IPS-18c (cell line): ENCODE measurements around the gene FPR1.
"Not testable (repeated sequence)": the region's sequence is repeated elsewhere in the genome, so short reads cannot be mapped to it uniquely, and the experiment has no call there.

Experiments
- H3K4me3 ChIP-seq: 2 replicates; pipeline ENCODE4 v1.7.0; 2013; ENCODE audit warnings: low read depth, mild to moderate bottlenecking, low read length, moderate library complexity; ENCODE audit not compliant: insufficient read depth
- H3K9me3 ChIP-seq: one replicate; pipeline ENCODE4 v1.6.1; 2013; ENCODE audit warnings: mild to moderate bottlenecking, low read length, moderate library complexity; ENCODE audit not compliant: control insufficient read depth, insufficient read depth

Gene FPR1

DNA sequence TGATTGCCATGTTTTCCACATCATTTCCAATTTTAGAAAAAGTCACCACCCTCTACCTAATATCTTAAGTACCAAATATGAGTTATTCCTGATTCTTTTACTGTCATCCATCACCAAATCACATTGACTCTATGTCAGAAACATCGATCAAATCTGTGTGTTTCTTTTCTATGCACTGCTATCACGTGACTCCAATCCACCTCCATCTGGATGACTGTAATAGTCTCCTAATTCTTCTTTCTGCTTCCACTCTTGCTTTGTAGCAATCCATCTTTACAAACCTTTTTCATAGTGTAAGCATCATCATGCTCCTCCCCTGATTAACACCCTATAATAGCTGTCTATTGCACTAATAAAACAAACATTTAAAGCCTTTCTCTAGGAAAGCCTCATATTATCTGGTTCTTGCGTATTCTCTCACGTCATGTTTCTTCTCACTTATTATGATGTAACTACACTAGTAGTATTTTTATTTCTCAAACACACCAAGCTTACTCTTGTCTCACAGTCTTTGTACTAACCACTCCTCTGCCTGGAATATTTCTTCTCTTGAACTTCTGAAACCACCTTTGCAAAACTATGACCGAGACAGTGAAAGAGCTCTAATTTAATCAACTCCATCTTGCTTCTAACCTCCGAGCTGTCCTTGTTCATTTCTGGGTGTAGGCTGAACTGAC, 32.6 kb upstream of the FPR1 start:
- H3K4me3 ChIP-seq, result no peak overlapping the region

DNA sequence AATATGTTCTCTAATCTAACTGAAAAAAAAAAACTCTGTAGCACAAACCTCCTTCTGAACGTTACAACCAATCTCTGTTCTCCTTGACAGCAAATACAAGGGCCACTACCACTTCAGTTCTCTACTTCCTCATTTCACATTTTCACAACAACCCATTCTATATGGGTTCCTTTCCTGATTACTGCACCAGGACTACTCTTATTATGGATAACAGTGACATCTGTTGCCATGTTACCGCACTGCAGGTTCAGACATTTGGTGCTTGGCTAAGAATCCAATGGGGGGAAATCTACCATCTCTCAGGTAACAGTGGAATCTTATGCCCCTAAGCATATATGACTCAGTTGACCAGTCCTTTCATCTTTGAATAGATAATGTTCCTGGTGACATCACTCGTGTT, 31.7 kb upstream of the FPR1 start:
- H3K4me3 ChIP-seq, result no peak overlapping the region
- no peaks in the 10 kb centered on the region for H3K9me3 ChIP-seq

More for the DNA sequence above, 32.6 kb upstream of the FPR1 start:
- H3K9me3 ChIP-seq, result no peaks in the 10 kb centered on the region

DNA sequence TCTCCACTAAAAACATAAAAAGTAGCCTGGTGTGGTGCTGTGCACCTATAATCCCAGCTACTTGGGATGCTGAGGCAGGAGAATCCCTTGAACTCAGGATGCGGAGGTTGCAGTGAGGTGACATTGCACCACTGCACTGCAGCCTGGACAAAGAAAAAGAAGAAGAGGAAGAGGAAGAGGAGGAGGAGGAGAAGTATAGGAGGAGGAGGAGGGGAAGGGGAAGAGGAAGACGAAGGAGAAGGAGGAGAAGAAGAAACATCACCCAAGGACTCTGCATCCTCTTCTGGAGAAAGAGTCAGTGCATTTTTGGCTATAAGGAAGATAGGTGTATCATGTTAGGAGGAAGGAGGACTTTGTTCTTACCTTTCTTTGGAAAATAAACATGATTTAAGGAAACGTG, 30.3 kb upstream of the FPR1 start:
- Histone ChIP-seq H3K9me3 (no peaks in the 10 kb centered on the region), H3K4me3 (no peak overlapping the region)

DNA sequence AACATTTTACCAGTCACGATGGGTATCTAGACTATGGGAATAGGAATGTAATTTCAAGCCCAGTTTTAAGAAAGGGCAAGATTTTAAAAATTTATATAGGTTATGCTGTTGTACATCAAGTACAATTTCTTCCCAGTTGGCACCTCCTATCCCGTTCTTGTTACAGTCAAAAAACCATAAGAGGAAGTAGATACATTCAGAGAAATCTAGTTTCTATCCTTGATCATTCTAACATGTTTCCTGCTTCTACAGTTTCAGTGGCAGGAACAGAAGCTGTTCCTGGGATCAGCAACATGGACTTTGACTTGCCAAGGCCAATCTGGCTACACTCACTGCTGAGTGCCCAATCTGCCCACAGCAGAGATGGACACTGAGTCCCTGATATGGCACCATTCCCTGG, 28.6 kb upstream of the FPR1 start:
- H3K4me3 ChIP-seq, result no peak overlapping the region

DNA sequence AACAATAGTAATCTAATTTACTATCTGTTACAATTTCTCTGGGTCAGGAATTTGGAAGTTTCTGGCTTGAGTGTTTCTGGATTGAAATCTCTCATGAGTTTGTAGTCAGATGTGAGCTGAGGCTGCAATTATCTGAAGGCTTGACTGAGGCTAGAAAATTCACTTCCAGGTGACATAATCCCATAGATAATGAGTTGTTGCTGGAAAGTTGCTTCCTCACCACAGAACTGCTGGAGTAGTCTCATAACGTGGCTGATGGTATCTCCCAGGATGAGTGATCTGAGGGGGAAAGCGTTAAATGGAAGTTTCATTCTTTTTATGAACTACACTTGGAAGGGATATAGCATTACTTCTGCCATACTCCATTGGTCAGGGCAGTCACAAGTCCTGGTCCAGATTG, 28.0 kb upstream of the FPR1 start:
- H3K4me3 ChIP-seq, result no peak overlapping the region
- no peaks in the 10 kb centered on the region for H3K9me3 ChIP-seq

More for the DNA sequence above, 28.6 kb upstream of the FPR1 start:
- no peaks in the 10 kb centered on the region for H3K9me3 ChIP-seq

DNA sequence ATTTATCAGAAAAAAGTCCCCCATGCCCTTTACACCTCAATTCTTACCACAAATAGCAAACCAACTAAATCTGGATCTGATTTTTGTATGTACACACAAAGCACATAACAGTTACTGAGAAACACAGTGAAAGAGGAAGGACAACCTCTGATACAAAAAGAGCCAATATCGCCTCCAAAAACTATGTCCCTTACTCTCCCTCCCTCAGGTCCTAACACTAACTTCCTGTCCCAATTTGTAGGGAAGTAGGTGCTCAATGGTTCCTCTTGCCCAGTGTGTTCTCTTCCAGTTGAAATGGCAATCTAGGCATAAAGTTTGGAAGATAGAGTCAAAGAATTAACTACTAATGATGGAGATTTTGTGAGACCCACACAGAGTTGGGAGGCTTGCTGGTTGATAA, 27.5 kb upstream of the FPR1 start:
- Histone ChIP-seq H3K4me3 (no peak overlapping the region), H3K9me3 (no peaks in the 10 kb centered on the region)

DNA sequence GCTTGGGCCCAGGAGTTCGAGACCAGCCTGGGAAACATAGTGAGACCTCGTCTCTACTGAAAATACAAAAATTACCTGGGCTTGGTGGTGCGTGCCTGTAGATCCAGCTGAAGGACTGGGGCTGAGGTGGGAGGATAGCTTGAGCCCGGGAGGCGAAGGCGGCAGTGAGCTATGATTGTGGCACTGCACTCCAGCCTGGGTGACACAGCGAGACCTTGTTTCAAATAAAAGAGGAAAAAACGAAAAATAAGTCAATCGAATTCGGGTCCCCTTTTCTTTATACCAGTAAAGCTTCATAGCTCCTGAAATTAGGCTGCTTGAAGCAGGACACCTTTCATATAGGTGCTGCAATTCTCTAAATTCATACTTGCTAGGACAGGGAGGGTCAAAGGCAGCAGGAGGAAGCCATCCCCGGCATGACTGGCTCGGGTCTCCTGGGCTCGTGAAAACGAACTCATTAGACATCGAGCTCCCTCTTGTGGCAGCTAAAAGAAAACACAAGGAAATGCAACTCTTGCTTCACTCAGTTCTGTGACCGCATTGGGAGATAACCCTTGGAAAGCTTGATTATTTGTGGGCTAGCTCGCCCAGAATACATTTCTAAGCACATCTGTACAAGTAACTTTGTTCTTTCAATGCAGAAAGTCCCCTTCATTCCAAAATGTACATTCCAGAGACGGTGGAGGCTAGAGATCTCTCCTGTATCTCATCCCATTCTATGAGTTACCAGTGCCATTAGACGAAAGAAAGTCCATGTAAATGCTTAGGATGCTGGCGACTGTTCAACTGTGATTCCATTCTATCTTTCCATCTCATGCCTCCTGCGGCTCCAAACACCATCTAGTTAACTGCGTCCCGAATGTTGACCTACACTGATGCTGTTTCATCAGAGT, 26.1 kb upstream of the FPR1 start:
- Histone ChIP-seq H3K4me3 (no peak overlapping the region), H3K9me3 (no peaks in the 10 kb centered on the region)

DNA sequence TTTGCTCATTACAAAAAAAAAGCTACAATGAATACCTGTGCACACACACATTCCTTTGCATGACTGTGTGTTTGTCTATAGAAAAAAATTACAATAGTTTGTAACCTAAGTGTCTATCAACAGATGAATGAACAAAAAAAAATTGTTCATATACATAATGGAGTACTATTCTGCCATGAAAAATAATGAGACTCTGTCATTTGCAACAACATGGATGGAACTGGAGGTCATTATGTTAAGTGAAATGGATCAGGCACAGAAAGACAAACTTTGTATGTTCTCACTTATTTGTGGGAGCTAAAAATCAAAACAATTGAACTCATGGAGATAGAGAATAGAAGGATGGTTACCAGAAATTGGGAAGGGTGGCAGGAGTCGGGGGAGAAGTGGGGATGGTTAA, 24.9 kb upstream of the FPR1 start:
- not testable (repeated sequence) for H3K4me3 ChIP-seq, H3K9me3 ChIP-seq

DNA sequence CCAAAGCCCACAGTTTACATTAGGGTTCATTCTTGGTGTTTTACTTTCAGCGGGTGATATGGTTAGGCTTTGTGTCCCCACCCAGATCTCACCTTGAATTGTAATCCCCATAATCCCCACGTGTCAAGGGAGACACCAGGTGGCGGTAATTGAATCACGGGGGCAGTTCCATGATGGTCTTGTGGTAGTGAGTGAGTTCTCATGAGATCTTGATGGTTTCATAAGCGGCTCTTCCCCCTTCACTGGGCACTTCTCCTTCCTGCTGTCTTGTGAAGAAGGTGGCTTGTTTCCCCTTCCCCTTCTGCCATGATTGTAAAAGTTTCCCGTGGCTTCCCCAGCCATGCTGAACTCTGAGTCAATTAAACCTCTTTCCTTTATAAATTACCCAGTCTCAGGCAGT, 21.3 kb upstream of the FPR1 start:
- H3K9me3 ChIP-seq, result no peaks in the 10 kb centered on the region
- no peak overlapping the region for H3K4me3 ChIP-seq

DNA sequence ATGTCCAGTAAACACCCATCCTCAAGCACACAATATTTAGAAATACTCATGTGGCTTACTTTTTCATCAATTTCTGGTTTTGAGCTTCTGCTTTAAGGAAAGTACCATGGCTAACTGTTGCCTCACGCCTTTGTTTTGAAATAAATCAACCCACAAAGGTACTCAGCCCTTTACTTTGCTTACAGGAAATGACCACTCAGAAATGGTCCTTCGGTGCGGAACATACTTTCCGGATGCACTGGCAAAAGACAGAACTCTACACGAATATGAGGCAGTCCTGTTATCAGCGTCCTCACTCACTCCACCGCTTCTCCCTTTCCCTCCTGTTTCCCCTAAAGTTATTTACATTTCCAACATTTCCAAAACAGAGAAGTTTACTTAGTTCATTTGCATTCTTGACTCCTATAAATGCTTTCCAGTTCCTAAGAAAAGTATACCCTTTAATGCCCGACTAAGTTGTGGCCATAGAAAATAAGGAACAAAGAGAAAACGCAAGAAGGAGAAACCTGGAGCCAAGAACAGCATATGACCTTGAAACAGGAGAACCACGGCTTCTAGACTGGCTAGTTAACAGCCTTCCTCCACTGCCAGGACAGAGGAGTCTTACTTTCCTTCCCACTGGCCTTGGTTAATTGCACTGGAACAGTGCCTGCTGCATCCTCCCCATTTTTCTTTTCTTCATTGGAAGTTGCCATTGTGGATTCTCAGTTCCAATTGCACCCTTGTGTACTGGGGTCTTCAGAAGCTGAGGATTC, 19.9 kb upstream of the FPR1 start:
- no peaks in the 10 kb centered on the region for H3K9me3 ChIP-seq
- no peak overlapping the region for H3K4me3 ChIP-seq

DNA sequence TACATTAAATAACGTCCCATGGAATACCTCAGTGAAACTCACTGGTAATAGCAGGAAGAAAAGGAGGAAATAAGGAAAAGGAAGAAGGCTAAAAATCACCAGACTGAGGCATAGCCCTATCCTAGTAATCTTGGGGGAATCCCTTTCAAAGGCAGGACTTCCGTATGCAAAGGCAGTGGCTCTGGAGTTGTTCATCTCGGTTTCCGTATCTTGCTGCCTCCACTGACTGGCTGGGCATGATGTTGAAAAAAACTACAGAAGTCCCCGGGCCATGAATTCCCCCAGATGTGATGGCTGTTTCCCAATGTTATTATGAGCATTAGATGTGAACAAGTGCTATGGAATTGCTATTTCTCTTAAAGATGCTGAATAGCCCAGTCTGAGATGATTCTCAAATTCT, 14.8 kb upstream of the FPR1 start:
- H3K4me3 ChIP-seq, result no peak overlapping the region
- H3K9me3 ChIP-seq, result no peaks in the 10 kb centered on the region

DNA sequence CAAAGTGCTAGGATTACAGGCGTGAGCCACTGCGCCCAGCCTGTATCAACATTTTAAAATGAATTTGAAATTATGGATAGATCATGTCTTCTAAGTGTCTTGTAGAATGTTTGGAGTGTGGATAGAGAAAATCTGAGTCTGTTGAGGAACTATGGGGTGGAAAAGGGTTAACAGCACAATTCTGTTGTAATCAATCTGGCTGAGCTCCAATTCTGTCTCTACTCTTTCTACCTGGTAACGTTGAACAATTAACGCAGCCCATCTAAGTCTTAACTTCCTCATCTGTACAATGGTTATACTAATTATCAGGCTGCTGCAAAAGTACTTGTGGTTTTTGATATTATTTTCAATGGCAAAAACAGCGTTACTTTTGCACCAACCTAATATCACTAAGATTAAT, 13.4 kb upstream of the FPR1 start:
- Histone ChIP-seq H3K4me3 (no peak overlapping the region), H3K9me3 (no peaks in the 10 kb centered on the region)

DNA sequence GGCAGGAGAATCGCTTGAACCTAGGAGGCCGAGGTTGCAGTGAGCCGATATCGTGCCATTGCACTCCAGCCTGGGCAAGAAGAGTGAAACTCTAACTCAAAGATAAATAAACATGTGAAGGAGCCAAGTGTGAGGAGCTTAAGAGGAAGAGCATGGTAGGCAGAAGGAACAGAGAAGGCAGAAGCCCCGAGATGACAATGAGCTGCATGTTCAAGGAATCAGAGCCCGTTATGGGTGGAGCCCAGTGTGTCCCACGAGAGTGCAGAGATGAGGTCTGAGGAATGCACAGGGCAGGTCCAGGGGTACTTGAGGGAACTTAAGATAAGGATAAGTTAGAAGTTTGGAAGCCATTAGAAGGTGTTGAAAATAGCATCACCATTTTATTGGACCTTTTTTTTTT, 10.0 kb upstream of the FPR1 start:
- no peak overlapping the region for H3K4me3 ChIP-seq
- H3K9me3 ChIP-seq, result no peaks in the 10 kb centered on the region

DNA sequence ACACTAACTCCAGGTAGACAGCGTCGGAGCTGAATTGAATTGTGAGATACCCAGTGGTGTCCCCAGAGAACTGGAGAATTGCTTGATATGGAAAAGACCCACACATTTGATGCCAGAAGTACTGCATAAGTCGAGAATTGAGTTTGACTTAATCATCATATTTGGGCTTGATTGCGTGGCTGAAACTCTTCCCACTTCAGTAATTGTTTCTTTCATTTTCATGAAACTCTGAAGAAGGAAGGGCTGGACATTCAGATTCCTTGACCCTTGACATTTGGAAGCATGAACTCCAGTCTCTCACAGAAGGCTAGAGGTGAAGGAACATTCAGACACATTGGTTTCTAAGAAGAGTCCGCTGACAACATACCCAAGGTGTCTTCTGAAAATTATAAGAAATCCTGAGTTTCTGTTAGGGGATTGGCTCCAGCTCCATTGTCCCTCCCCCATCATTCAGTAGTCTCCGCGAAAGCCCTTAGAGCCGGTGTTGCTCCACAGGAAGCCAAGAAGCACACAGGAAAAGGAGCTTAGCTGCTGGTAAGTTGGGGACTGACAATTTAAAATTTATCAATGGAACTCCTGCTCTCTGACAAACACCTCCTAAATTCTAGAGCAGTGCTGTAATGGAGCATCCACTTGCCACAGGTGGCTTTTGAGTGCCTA, 9.1 kb upstream of the FPR1 start, which contains the start of gene FPR2:
FPR2 (plus strand) TSS at position 484 of the 660 bp plus-strand sequence. CDS start 7,479 bp downstream, outside the sequence.
- Histone ChIP-seq H3K4me3 (no peak within 1 kb of the TSS), H3K9me3 (peaks cover 2% of the 10 kb centered on the region)

DNA sequence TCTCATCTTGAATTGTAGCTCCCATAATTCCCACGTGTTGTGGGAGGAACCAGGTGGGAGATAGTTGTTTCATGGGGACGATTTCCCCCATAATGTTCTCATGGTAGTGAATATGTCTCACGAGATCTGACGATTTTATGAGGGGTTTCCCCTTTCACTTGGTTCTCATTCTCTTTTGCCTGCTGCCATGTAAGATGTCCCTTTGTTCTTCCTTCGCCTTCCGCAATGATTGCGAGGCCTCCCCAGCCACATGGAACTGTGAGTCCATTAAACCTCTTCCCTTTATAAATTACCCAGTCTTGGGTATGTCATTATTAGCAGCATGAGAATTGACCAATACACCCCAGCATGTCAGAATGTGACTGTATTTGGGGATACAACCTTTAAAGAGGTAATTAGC, 3.9 kb upstream of the FPR1 start:
- H3K9me3 ChIP-seq, result peaks cover 7% of the 10 kb centered on the region
- H3K4me3 ChIP-seq, result no peak overlapping the region

DNA sequence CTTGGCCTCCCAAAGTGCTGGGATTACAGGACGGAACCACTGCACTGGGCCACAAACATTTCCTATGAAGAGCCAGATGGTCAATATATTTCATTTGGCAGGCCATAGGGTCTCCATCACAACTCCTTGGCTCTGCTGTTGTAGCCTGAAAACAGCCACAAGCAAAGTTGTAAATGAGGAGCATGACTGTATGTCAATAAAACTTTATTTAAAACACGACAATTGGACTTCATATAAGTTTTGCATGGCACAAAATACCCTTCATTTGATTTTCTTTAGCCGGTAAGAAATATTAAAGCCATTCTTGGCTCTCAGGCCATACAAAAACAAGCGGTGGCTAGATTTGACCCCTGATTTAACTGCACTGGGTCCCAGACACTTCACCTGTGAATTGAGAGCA, 3.1 kb upstream of the FPR1 start:
- Histone ChIP-seq H3K4me3 (no peak overlapping the region), H3K9me3 (peaks cover 7% of the 10 kb centered on the region)

DNA sequence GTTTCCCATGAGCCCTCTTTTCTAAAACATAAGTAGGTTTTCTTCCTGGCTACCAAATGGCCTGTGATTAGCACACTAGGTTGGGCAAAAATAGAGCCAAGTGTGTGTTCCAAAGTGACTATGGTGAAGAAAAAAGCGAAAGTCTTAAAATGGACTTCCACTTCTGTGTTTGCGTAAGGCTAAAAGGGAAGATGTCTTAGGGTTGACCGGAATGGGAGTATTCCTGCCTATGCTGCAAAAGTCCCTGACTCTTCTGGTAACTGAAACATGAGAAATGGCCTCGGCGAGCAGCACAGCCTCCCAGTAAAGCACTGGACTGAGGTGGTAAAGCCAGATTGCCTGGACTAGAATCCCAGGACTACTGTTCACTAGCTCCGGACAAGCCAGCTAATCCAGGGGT, 2.4 kb upstream of the FPR1 start:
- peaks cover 7% of the 10 kb centered on the region for H3K9me3 ChIP-seq

More for the DNA sequence above, 2.4 kb upstream of the FPR1 start:
- H3K4me3 ChIP-seq, result no peak overlapping the region
